NCI-H2227 (cell line): ENCODE results near the gene ZNF48.
"Not testable (repeated sequence)": the region's sequence is repeated elsewhere in the genome, so short reads cannot be mapped to it uniquely, and the experiment has no call there.

Experiments
- DNase-seq: peaks from one replicate; lab custom pipeline; 2025; ENCODE audit not compliant: unreplicated experiment; lab: John Stamatoyannopoulos, UW

ZNF48 gene

DNA sequence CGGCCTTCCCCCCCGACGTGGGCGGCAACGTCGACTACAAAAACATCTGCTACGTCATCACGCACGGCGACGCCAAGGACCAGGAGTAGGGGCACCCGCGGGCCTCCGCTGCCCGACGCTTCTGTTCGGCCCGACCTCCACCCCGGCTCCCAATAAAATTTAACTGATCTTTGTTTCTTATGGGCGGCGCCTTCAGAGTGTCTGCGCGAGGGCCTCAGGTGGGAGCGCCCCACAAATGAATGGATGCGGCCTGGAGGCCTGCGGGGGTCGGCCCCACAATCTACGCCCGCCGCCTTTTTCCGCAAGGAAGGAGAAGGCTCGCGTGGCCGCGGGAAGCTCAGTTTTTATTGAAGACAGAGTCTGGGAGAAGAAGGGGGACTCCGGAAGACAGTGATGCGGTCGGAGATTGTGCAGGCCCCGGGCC, 17.4 kb upstream of the ZNF48 start:
- DNase-seq, result peak; percentile 94

DNA sequence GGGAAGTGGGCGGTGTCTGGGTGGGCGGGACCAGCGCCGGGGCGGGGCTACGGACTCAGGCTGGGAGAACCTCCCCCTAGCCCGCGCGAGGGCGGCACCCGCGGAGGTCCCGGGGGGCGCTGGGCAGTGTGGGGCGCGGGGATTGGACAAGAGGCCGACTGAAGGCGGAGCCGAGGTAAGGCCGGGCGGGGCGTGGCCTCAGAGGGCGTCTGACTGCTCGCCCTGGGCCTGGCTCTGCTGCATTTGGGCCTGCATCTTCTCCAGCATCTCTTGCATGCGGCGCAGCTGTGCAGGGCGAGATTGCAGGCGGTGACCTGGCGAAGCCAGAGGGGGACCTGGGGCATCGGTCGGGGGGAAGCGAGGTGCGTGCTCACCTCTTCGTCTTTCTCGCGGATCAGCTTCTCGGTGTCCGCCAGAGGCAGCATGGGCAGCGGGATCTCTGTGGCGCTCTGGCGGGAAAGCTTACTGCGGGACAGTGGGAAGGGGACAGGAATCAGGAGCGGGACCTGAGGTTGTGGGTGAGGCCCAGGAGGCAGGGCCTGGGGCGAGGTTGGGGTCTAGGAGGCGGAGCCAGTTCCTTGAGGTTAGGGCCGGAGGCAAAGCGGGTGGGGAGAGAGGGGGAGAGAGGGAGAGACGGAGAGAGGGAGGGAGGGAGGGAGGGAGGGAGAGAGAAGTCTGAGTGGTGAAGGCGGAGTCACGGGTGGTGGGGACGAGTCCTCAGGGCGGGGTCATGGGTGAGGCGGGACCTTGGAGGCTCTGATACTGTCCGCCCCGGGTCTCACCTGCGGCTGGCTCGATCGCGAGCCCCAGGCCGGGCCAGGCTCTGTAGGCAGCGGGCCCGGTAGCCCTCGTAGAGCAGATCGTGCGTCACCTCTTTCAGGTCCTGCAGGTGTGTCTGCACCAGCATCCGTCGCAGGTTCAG, 16.7 kb upstream of the ZNF48 start:
- peak; percentile 99 for DNase-seq

DNA sequence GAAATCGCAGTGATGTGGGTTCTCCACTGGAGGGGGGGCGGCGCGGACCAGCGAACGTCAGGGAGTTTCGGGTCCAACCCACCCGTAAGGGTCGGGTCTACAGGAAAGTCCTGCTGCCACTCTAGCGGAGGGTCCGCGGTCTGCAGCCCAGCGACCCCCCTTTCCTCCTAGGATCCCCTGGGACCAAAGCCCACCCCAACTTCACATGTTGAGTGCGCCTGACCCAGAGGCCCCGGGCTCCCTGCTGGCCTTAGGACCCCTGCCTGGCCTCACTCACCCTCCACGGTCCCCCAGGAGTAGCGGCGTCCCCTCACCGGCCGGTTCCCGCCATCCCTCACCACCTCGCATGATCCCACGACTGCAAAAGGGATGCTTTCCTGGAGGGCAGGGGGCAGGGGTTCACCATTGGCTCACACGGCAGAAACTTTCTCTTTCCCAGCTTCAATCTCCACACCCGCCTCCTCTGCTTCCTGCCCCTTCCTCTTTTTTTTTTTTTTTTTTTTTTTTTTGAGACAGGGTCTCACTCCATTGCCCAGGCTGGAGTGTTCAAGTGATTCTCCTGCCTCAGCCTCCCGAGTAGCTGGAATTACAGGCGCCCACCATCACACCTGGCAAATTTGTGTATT, 15.9 kb upstream of the ZNF48 start:
- DNase-seq, result no peak

DNA sequence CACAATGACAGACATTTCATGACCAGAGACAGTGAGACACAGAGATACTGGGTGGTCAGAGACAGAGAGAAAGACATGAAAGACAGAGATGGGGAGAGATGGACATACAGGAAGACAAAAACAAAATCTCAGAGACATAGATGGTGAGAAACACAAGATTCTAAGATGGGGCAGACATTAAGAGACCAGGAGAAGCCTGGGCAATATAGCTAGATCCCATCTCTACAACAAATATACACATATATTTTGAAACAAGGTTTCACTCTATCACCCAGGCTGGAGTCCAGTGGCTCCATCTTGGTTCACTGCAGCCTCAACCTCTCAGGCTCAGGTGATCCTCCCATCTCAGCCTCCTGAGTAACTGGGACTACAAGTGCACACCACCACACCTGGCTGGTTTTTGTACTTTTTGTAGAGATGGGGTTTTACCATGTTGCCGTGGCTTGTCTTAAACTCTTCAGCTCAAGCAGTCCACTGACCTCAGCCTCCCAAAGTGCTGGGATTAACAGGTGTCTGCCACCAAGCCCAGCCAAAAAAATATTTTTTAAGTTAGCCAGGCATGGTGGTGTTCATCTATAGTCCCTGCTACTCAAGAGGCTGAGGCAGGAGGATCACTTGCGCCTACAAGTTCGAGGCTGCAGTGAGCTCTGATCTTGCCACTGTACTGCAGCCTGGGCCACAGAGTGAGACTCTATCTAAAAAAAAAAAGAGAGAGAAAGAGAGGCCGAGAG, 15.0 kb upstream of the ZNF48 start:
- no peak for DNase-seq

DNA sequence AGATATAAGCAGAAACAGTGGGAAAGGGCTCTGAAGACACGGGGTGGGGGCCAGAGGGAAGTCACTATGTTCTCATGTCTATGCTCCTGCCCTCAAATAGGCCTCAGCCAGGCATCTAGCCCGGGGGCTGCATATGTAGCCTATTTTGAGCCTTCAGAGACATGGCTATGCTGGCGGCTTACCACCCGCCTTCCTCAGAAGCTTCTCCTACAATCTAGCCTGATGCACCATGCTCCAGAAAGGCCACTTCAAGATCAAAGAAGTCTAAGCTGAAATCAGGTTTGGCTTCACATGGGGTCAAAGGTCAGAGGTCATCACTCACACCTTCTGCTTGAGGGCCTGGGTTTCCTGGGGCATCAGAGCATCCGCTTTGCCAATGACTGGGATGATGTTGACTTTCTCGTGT, 14.4 kb upstream of the ZNF48 start:
- DNase-seq, result no peak

DNA sequence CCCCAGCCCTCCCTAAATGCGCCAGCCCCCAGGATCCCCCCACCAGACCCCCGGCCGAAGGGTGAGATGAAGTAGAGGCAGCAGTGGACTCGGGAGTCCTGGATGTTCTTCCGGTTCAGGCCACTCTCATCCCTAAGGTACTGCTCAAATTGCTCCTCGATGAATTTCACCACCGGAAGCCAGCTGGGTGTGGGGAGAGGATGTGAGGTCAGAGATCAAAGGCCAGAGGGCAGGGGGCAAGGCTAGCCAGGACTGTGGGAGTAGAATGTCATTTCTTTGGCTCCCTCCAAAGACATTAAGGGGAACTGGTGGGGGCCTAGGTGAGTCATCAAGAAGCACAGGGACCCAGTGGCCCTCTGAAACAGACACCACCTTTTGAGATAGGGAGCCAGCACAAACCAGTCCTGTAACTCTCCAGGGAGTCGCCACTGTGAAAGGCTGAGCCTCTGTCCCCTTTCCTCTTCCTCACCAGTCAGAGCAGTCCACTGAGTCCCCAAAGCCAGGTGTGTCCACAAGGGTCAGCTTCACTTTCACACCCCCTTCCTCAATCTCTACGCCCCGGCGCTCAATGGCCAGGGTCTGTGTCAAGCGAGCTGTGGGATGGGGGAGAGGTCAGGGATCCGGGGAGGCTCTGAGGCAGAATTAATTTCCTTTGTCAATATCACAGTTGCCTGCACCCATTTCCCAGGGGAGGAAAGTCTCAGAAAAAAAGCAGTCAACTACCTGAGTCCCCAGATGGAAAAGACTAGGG, 13.8 kb upstream of the ZNF48 start:
- no peak for DNase-seq

DNA sequence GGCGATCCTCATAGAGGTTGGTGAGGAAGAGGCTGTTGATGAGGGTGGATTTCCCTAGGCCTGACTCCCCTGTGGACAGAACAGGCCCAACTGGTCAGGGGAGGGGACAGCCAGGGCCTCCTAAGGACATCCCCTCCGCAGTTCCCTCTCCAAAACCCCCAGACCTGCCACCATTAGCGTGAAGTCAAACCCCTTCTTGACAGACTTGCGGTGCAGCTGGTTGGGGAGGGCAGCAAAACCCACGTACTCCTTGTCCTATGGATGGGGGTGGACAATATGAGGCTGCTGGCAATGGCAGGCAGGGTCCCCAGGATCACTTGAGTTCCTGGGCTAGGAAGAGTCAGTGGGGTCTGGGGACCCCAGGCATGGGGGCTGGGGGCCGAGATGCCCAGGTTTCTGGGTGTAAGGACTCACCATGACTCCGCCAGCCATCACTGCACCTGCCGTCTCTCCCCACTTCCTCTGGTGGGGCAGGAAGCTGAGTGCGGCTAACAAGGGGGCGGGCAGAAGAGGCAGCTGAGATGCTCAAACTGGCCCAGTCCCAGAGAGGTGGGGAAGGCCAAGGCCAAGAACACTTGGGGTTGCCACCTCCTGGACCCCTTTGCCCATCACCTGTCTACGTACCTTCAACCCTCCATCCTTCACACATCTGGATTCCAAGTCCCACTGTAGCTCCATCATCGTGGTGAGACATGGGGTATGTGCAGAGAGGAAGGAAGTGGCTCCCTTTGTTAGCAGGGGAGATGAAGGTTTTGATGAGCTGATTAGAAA, 12.9 kb upstream of the ZNF48 start, which contains the start of gene SEPTIN1:
TSS of gene SEPTIN1 (minus strand) at position 451 of the 771 bp plus-strand sequence. CDS start at position 432, 19 bp downstream.
- DNase-seq, result no peak

DNA sequence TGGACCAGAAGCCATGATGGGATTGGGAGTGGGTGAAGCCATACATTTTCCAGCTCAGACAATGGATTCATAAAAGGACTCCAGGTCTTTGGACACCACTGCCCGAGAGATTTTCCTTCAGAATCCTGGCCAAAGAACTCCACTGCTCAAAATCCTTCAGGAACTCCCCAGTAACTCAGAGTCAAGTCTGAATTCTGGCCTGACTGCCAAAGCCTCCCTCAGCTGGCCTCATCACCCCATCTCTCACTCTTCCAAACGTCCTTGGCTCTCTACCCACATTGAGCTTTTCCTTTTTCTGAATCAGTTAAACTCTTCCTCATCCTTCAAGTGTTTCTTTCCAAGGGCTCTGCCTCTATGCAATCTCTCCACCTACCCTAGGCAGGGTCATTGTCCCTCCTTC, 11.7 kb upstream of the ZNF48 start:
- no peak for DNase-seq

DNA sequence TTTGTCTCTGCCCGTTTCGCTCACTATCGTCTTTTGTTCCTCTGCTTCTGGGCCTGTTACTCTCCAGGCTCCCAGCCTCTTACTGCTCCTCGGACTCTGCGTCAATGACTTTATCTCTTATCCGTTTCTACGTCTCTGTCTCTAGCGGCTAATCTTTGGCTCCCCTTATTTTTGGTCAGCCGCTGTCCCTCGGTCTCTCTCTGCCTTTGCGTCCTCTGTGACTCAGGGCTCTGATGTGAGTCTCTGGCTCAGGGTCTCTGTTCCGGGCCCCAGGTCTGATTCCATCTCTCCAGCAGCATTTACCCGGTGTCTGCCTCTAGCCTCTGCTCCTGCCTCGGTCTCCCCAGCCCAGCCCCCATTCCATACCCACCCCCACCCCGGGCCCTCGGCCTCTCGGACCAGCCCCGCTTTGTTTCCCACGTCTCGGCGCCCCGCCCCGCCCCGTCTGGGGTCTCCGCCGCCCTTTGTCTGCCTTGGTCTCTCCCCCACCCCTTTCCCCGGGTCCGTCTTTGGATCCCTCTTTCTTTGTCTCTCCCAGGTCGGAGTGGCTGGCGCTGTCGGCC, 547 bp upstream of the ZNF48 start:
- peak; percentile 39 for DNase-seq

DNA sequence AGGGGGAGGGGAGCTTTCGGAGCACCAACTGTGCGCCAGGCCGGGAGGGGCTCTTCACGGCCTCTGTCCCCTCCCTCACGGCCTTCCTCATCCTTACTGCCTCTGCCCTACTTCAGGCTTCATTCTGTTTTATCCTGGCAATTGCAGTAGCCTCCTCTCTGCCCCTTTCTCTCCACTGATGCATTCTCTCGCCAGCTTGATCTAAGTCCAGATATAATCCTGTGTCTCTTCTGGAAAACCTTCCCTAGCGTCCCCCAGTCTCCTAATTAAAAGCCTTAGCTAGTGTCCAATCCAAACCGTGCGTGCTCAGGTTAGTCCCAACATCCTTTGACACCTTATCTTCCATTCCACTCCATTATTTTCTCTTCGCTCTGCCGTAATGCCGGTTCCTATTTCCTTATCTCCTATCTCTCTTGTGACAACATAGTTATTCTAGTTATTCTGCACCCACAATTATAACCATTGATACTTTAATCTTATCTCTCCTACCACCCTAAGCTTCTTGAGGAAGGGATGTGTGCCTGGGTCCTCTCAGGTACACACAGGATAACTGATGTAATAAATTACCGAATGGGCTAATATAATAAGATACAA, 869 bp downstream of the ZNF48 start:
- DNase-seq, result peak; percentile 57

DNA sequence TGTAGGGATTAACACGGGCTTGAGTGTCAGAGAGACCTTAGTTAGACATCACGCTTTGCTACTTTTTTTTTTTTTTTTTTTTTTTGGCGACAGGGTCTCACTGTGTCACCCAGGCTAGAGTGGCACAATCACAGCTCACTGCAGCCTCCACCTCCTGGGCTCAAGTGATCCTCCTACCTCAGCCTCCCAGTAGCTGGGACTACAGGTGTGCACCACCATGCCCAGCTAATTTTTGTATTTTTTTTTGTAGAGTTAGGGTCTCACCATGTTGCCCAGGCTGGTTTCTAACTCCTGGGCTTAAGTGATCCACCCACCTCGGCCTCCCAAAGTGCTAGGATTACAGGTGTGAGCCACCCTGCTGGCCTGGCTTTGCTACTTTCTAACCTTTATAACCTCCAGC, 1.4 kb downstream of the ZNF48 start:
- DNase-seq, result not testable (repeated sequence)

DNA sequence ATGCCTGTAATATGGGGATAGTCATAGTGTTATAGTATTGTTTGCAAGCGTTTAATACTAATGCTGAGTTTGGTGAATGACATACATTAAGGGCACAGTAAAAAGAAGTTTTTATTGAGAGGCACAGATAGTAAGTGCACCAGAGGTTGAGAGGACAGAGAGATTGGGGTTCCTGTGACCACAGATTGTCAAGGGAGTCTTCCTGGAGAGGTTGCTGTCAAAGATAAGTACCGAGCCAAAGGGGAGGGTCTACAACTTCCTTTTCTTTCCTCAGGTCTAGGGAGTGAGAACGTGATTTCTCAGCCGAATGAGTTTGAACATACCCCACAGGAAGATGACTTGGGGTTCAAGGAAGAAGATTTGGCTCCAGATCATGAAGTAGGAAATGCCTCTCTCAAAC, 1.8 kb downstream of the ZNF48 start:
- no peak for DNase-seq

DNA sequence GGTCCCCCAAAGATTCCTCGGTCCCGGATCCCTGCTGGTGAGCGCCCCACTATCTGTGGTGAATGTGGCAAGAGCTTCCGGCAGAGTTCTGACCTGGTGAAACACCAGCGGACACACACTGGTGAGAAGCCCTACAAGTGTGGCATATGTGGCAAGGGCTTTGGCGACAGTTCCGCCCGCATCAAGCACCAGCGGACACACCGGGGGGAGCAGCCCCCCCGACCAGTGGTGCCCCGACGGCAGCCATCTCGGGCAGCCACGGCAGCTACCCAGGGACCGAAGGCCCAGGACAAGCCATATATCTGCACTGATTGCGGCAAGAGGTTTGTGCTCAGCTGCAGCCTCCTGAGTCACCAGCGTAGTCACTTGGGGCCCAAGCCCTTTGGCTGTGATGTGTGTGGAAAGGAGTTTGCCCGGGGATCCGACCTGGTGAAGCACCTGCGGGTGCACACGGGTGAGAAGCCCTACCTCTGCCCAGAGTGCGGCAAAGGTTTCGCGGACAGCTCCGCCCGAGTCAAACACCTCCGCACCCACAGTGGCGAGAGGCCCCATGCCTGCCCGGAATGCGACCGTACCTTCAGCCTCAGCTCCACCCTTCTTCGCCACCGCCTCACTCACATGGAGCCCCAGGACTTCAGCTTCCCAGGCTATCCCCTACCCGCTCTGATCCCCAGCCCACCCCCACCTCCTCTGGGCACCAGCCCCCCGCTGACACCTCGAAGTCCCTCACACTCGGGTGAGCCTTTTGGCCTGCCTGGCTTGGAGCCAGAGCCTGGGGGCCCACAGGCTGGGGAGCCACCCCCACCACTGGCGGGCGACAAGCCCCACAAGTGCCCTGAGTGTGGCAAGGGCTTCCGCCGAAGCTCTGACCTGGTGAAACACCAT, 2.8 kb downstream of the ZNF48 start:
- no peak for DNase-seq

DNA sequence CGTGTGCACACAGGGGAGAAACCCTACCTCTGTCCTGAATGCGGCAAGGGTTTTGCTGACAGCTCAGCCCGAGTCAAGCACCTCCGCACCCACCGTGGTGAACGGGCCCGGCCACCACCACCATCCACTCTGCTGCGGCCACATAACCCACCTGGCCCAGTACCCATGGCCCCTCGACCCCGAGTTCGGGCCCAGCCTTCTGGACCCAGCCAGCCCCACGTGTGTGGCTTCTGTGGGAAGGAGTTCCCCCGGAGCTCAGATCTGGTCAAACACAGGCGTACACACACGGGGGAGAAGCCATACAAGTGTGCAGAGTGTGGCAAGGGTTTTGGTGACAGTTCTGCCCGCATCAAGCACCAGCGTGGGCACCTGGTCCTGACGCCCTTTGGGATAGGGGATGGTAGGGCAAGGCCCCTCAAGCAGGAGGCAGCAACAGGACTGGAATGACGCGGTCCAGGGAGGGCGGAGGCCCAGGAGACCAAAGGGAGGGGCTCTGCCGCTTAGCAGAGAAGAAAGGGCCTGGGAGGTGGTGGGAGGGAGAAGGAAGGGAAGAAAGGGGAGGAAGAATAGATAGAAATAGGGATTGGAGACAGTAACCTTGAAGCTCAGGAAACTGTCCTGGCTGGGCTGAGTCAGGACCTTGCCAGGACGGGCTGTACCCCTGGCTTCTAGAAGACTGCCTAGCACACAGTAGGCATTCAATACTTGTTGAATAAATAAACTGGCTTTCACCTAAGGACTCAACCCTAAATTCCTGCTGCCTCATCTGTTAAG, 3.6 kb downstream of the ZNF48 start:
- DNase-seq, result peak; percentile 37

DNA sequence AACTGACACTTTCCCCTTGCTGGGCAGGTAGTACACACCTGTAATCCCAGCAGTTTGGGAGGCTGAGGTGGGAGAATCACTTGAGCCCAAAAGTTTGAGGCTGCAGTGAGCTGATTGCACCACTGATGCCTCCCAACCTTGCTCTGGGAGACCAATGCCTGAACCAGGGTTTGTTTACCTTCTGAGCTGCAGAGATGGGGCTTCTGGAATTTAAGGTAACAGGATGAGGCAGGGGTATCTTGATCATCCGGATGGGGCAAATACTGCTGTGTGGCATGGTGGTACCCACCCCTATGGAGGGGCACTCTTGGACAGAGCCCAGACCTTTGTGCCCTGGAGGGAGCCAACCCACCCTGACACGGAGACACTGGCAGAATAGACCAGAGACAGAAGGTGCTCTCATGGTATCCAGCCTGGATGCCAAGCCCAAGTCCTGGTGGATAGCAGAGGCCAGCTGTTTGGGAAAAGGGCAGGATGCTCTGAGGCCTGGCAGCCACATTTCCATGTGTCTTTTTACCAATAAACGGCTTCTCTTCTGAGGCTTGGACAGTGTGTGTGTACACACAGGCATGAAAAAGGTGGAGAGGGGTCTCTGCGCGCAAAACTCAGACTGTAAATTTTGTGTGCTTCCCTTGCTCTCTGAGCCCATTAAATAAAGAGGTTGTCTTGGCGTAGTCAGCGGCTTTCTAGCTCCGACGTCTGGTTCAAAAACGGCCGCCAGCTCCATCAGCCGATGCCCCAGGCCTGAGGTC, 4.4 kb downstream of the ZNF48 start:
- DNase-seq, result no peak

DNA sequence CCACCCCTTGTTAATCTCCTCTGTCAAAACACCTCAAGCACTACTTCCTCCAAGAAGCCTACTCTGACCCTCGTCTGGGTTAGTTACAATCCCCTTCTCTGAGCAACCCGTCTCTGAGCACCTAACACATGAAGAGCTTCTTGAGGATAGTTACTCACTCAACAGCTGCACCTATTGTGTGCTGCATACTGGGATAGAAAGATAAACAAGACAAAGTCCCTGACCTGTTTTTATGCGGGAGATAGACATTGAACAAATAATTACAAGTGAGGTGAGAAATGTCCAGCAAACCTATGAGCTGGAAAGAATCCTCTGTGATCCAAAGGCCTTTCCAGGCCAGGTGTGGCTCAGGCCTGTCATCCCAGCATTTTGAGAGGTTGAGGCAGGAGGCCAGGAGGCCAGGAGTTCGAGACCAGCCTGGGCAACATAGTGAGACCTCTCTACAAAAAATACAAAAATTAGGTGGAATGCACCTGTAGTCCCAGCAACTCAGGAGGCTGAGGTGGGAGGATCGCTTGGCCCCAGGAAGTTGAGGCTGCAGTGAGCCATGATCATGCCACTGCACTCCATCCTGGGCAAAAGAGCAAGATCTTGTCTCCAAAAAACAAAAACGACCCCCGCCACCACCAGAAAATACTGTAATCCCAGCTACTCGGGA, 6.7 kb downstream of the ZNF48 start:
- DNase-seq, result no peak

DNA sequence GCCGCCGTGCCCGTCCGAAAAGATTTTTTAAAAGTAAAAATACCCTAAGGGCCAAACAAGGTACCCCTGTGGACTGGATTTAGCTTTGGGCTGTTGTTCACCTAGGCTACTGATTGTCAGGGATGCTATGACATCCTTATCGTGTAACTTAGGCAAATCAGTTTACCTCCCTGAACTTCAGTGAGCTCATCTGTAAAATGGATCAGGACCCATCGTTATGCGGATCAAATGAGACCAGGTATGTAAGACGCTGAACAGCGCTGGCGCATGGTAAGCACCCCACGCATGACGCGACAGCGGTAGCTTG, 11.5 kb downstream of the ZNF48 start:
- no peak for DNase-seq
